K562 (cell line): Measurements from ENCODE around the gene ADGRA3.

Experiments
- ARHGAP35 ChIP-seq: fragments of 450-650 bp; IDR thresholded peaks from 2 replicates; pipeline ENCODE4 v1.6.1; 2018; ENCODE audit not compliant: partially characterized antibody
- MNT ChIP-seq, 2 experiments: fragments of 450-650 bp; conservative IDR thresholded peaks; 2 replicates each; pipeline ENCODE4 v1.6.1; 2017; ENCODE audit warnings: mild to moderate bottlenecking in 2 of 2, moderate library complexity in 2 of 2
- NFRKB ChIP-seq: fragments of 450-650 bp; IDR thresholded peaks from 2 replicates; pipeline ENCODE4 v1.6.1; 2016; ENCODE audit warnings: low read depth
- PREB ChIP-seq: sonication (generic); formaldehyde crosslinking; IDR thresholded peaks from 2 replicates; pipeline ENCODE4 v1.8.1; 2023; ENCODE audit warnings: mild to moderate bottlenecking, missing genetic modification reagents
- TAF1 ChIP-seq: IDR thresholded peaks from 2 replicates; pipeline ENCODE4 v1.6.1; 2011; ENCODE audit warnings: mild to moderate bottlenecking, low read length, moderate library complexity; ENCODE audit not compliant: insufficient read depth, control insufficient read depth, severe bottlenecking; ENCODE audit errors: extremely low read depth
- TEAD4 ChIP-seq, 2 experiments: sonication (generic) in 1 of 2; formaldehyde crosslinking in 1 of 2; IDR thresholded peaks; 2 replicates each; pipeline versions ENCODE4 v1.6.1 to v1.8.0; 2012 to 2022; ENCODE audit warnings: borderline replicate concordance in 1 of 2, inconsistent platforms in 1 of 2, low read length in 1 of 2, mild to moderate bottlenecking in 1 of 2, missing genetic modification reagents in 1 of 2
- ZBTB2 ChIP-seq: fragments of 450-650 bp; IDR thresholded peaks from 2 replicates; pipeline ENCODE4 v1.6.1; 2016; ENCODE audit warnings: antibody characterized with exemption
- ZNF217 ChIP-seq: sonication (generic); formaldehyde crosslinking; IDR thresholded peaks from 2 replicates; pipeline ENCODE4 v1.8.0; 2022; ENCODE audit warnings: mild to moderate bottlenecking, missing genetic modification reagents
- ZNF75A ChIP-seq: fragments of 450-650 bp; formaldehyde crosslinking; IDR thresholded peaks from 2 replicates; pipeline ENCODE4 v1.4.0; 2020; ENCODE audit warnings: mild to moderate bottlenecking

GRCh38 chr4:22457348-22457747 lies 58.5 kb downstream of the ADGRA3 start:
- TF ChIP-seq ZBTB2: no peak
- TF ChIP-seq MNT (conservative IDR thresholded peaks at IDR 0.05): no peak
- TF ChIP-seq ARHGAP35: no peak
- no peak for TF ChIP-seq TEAD4 (IDR thresholded peaks at IDR 0.05; ENCODE audit: low read length)
- no peak for TF ChIP-seq TEAD4 (CRISPR knock-in tag; IDR thresholded peaks at IDR 0.05; ENCODE audit: borderline replicate concordance)
- no peak for TF ChIP-seq ZNF217 (CRISPR knock-in tag)
- TF ChIP-seq NFRKB: no peak
- no peak for TF ChIP-seq ZNF75A (CRISPR knock-in tag)
- TF ChIP-seq TAF1: no peak
- TF ChIP-seq PREB (CRISPR knock-in tag): no peak
